Upper lobe of right lung (tissue), 1 donor: Measurements from ENCODE around the gene PRR5L. TPM values are rescaled to one million over a fixed set of nuclear protein-coding genes. Genes with fewer than 3 reads are reported as not detected.

Experiments
- ATAC-seq: fragments of 200-7000 bp; cut with Tn5 transposase; one replicate; pipeline ENCODE4 v1.9.1; 2020; ENCODE audit warnings: mild to moderate bottlenecking, moderate library complexity
- DNase-seq: peaks from one replicate; pipeline ENCODE4 v3.0.0-alpha.2; 2020
- H3K27ac ChIP-seq: fragments of 200-600 bp; one replicate; pipeline ENCODE4 v1.8.0; 2022
- H3K27me3 ChIP-seq: fragments of 200-600 bp; one replicate; pipeline ENCODE4 v1.8.0; 2022; ENCODE audit warnings: mild to moderate bottlenecking
- H3K36me3 ChIP-seq: fragments of 200-600 bp; one replicate; pipeline ENCODE4 v1.8.0; 2022
- H3K4me1 ChIP-seq: fragments of 200-600 bp; one replicate; pipeline ENCODE4 v1.8.0; 2022
- H3K4me3 ChIP-seq: fragments of 200-600 bp; one replicate; pipeline ENCODE4 v1.8.0; 2022; ENCODE audit warnings: mild to moderate bottlenecking
- H3K9me3 ChIP-seq: fragments of 200-600 bp; one replicate; pipeline ENCODE4 v1.8.0; 2022
- intact Hi-C: fragments of 100-400 bp; cut with DNase I; formaldehyde crosslinking; loops from one replicate; pipeline ENCODE4 v1.11.0; 2022
- total RNA-seq: library from RNA; stranded (reverse); fragmentation: NEBNext Ultra II Directional; extraction: Animal tissue kit (Norgen Biotek cat#: 25700); gene quantifications from one replicate; pipeline ENCODE4 v1.2.1, GENCODE V29; 2021
- TF ChIP-seq, protein P1 (sequence below): fragments of 200-600 bp; IDR thresholded peaks from one replicate; pipeline ENCODE4 v1.8.0; 2022; ENCODE audit warnings: antibody characterized with exemption
- donor health status: DM: no; HTN: yes; CAD: no; lungs with severe emphysema.

The PRR5L gene
- total RNA-seq, 1 donor from 2014 or later, result 24.5 TPM

DNA sequence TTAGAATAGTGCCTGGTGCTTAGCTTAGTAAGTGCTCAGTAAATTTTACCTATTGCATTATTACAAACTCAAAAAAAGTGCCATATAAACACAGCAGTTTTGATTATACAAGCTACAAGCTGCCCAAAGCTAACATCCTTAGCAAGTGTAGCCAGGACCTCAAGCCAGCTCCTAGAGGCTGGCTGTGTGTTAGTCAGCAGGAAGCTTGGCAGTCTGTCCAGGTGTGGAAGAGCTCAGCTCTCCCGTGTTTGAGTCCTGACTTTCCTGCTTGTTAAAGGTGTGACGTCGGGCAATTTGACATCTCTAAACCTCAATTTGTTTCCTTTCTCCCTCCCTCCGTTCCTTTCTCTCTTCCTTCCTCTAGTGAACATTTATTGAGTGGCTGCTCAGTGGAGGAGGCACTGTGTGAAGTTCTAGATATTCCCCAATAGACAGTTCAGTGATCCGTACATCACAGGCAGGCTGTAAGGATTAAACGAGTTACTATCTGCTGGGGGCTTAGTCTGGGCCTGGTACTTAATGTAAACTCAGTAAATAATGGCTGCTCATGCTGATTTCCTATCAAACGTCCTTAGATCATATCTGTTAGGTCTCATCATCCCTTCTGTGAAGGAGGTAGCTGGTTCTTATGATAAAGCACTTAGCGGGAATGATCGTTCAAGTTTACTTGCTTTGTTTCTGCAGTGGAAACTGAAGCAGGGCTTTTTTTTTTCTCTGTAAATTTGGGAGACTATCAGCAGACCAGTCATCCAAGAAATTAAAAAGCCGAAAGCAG is 68.7 kb downstream of the PRR5L start:
- Histone ChIP-seq H3K4me3 (no peak overlapping the region), H3K4me1 (peaks cover 4% of the 10 kb centered on the region), H3K27me3 (no peaks in the 10 kb centered on the region), H3K9me3 (no peaks in the 10 kb centered on the region), H3K36me3 (no peaks in the 10 kb centered on the region), H3K27ac (no peak overlapping the region)
- intact Hi-C loops, result no loop called here
- DNase-seq (no peak), ATAC-seq (no peak)
- TF ChIP-seq, protein P1, sequence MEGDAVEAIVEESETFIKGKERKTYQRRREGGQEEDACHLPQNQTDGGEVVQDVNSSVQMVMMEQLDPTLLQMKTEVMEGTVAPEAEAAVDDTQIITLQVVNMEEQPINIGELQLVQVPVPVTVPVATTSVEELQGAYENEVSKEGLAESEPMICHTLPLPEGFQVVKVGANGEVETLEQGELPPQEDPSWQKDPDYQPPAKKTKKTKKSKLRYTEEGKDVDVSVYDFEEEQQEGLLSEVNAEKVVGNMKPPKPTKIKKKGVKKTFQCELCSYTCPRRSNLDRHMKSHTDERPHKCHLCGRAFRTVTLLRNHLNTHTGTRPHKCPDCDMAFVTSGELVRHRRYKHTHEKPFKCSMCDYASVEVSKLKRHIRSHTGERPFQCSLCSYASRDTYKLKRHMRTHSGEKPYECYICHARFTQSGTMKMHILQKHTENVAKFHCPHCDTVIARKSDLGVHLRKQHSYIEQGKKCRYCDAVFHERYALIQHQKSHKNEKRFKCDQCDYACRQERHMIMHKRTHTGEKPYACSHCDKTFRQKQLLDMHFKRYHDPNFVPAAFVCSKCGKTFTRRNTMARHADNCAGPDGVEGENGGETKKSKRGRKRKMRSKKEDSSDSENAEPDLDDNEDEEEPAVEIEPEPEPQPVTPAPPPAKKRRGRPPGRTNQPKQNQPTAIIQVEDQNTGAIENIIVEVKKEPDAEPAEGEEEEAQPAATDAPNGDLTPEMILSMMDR, result no peak

DNA sequence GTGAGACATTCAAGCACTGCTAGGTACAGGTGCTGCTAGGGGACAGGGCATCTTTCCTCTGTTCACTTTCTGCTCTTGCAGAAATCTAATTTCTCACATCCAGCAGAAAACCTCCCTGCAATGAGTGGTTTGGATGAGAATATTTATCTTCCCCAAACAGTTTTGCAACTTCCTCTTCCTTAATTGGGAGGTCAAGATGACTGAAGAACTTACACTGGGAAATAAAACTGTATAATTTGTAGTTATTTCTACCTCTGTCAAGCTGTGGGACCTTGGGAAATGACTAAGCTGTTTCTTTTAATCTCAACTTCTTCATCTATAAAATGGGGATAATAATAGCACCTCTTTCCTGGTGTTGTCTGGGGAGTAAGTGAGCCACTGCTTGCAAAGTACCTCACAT is 69.8 kb downstream of the PRR5L start:
- TF ChIP-seq, protein P1, result no peak
- Histone ChIP-seq H3K27ac (no peak overlapping the region), H3K4me3 (no peak overlapping the region), H3K27me3 (no peaks in the 10 kb centered on the region), H3K4me1 (peaks cover 4% of the 10 kb centered on the region), H3K9me3 (no peaks in the 10 kb centered on the region), H3K36me3 (no peaks in the 10 kb centered on the region)
- peak; percentile 13 for ATAC-seq
- intact Hi-C loops, result no loop called here
- DNase-seq, result no peak

DNA sequence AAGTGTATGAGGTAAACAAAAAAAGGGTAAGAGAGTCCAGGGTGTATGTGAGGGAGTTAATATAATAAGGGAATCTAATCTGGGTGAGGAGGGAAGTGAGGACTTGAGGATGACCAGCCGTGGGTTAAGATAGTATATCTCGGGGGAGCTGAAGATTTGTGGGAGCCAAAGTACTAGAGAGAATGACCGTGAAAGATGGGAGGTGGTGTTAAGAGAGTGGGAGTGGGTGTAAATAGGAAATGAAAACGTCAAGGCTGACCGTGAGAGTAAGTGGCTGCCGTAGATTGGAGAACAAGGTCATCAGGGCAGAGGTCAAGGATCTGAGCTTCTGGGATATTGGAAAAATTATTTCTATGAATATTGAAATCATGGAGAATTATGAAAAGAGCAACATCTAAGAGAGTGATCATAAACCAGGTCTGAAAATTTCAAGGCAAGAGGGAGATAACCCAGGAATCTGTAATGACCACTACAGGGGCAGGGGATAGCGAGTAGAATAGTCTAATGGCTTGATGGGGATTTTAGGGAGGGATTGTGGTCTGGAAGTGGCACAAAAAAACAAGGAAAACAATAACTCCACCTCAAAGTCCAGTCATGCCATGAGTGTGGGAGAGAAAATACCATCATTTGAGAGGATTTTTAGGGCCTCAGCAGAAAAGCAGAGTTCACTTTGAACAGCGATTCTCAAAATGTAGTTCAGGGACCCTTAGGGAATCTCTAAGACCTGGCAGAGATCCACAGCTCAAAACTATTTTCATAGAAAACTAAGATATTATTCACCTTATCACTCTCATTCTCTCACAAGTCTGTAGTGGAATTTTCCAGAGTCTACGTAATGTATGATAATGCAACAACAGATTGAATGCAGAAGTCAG is 72.0 kb downstream of the PRR5L start:
- no peaks in the 10 kb centered on the region for H3K27me3 ChIP-seq
- TF ChIP-seq, protein P1, result no peak
- DNase-seq (no peak), ATAC-seq (no peak)
- intact Hi-C loops, result no loop called here
- H3K4me1 ChIP-seq, result no peaks in the 10 kb centered on the region
- no peak overlapping the region for H3K27ac ChIP-seq
- no peak overlapping the region for H3K4me3 ChIP-seq
- H3K9me3 ChIP-seq, result no peaks in the 10 kb centered on the region
- no peaks in the 10 kb centered on the region for H3K36me3 ChIP-seq

DNA sequence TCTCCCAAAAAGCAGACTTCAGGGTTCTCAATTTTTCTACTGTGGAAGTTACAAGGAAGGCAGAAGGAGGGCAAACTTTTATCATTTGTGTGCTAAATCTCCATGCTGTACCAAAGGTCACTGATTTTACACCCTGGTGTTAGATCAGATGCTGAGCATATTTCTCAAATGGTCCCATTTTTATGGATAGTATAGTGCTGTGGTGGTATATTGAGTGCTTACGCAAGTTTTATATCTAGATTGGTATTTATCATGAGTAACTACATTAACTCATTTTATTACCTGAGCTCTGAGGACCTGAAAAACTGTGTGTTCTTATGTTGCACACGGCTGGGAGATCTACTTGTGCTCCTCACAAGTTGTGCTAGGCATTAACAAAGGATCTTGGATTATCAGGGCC is 75.1 kb downstream of the PRR5L start:
- H3K36me3 ChIP-seq, result no peaks in the 10 kb centered on the region
- intact Hi-C loops, result no loop called here
- H3K27me3 ChIP-seq, result no peaks in the 10 kb centered on the region
- TF ChIP-seq, protein P1, result no peak
- H3K4me1 ChIP-seq, result no peaks in the 10 kb centered on the region
- no peak for DNase-seq
- no peak for ATAC-seq
- H3K27ac ChIP-seq, result no peak overlapping the region
- no peak overlapping the region for H3K4me3 ChIP-seq
- H3K9me3 ChIP-seq, result no peaks in the 10 kb centered on the region

DNA sequence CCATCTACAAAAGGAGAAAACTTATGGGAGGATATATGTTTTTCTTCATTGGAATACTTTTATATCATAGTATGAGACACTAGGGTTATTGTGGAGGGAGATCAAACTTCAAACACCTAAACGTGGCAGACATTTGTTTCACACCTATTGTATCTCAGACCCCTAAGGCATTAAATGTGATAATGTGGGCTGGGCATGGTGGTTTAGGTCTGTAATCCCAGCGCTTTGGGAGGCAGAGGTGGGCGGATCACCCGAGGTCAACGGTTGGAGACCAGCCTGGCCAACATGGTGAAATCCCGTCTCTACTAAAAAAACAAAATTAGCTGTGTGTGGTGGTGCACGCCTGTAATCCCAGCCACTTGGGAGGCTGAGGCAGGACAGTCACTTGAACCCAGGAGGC is 75.5 kb downstream of the PRR5L start:
- DNase-seq (no peak), ATAC-seq (no peak)
- Histone ChIP-seq H3K4me3 (no peak overlapping the region), H3K36me3 (no peaks in the 10 kb centered on the region), H3K9me3 (no peaks in the 10 kb centered on the region), H3K27me3 (no peaks in the 10 kb centered on the region), H3K27ac (no peak overlapping the region), H3K4me1 (no peaks in the 10 kb centered on the region)
- TF ChIP-seq, protein P1, result no peak
- intact Hi-C loops, result no loop called here
